Activated CD8-positive, alpha-beta T cell treated with anti-CD3 and anti-CD28 coated beads for 36 hours (primary cell): ENCODE results near the gene XNDC1N. TPM values are rescaled to one million over a fixed set of nuclear protein-coding genes. Genes with fewer than 3 reads are reported as not detected.
"Not testable (repeated sequence)": the region's sequence is repeated elsewhere in the genome, so short reads cannot be mapped to it uniquely, and the experiment has no call there.

Experiments used
- ATAC-seq: fragments of 200-7000 bp; cut with Tn5 transposase; one replicate; pipeline ENCODE4 v1.10.0; 2021; ENCODE audit warnings: mild to moderate bottlenecking, moderate library complexity
- CTCF ChIA-PET: fragments of 350-600 bp; sonication (Branson Sonifier 250); formaldehyde crosslinking; loops from one replicate; lab custom pipeline; 2021; ENCODE audit warnings: antibody characterized with exemption; lab: Charles Lee
- POLR2A ChIA-PET: fragments of 350-600 bp; sonication (Branson Sonifier 250); formaldehyde crosslinking; loops from one replicate; lab custom pipeline; 2021; ENCODE audit warnings: antibody characterized with exemption; lab: Charles Lee
- DNase-seq: peaks from one replicate; pipeline ENCODE4 v3.0.0-alpha.2; 2020
- H3K27ac Mint-ChIP-seq: one replicate; pipeline ENCODE4 v1.8.0; 2021; ENCODE audit warnings: mild to moderate bottlenecking, mixed read lengths
- H3K27me3 Mint-ChIP-seq: one replicate; pipeline ENCODE4 v1.8.0; 2021; ENCODE audit warnings: mixed read lengths
- H3K36me3 Mint-ChIP-seq: one replicate; pipeline ENCODE4 v1.8.0; 2021; ENCODE audit warnings: low read depth, mixed read lengths
- H3K4me1 Mint-ChIP-seq: one replicate; pipeline ENCODE4 v1.8.0; 2021; ENCODE audit warnings: low read depth, mixed read lengths
- H3K4me3 Mint-ChIP-seq: one replicate; pipeline ENCODE4 v1.8.0; 2021; ENCODE audit warnings: mild to moderate bottlenecking, moderate library complexity, mixed read lengths
- H3K9me3 Mint-ChIP-seq: one replicate; pipeline ENCODE4 v1.8.0; 2021; ENCODE audit warnings: mixed read lengths
- intact Hi-C: fragments of 100-400 bp; cut with micrococcal nuclease; formaldehyde crosslinking; loops from one replicate; pipeline ENCODE4 v1.10.0; 2022
- total RNA-seq, 2 experiments: library from RNA; stranded (reverse); gene quantifications; one replicate each; pipeline ENCODE4 v1.2.3, GENCODE V29; 2021
- TF ChIP-seq, protein P1 (sequence below): fragments of 200-600 bp; IDR thresholded peaks from one replicate; pipeline ENCODE4 v1.8.0; 2022; ENCODE audit warnings: antibody characterized with exemption, mild to moderate bottlenecking

Gene XNDC1N
- total RNA-seq, 2 experiments from 2014 or later: 15.8 to 16.0 TPM

DNA sequence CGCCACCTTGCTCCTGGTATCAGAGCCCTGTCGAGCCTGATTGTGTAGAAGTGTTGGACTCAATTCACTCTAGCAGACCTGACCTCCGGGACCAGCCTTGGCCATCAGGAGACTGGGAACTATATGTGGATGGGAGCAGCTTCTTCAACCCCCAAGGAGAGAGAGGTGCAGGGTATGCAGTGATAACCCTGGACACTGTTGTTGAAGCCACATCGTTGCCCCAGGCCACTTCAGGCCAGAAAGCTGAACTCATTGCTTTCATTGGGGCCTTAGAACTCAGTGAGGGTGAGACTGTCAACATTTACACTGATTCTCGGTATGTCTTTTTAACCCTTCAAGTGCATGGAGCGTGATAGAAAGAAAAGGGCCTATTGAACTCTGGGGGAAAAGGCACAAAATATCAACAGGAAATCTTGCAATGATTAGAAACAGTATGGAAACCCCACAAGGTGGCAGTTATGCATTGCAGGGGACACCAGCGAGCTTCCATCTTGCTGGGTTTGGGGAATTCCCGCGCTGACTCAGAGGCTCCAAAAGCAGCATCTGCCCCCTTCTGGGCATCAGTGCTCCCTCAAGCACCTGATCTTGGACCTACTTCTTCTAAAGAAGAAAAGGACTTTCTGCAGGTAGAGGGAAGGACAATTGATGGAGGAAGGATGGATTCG lies 16.9 kb downstream of the XNDC1N start:
- H3K36me3 Mint-ChIP-seq: peaks cover 43% of the 10 kb centered on the region
- TF ChIP-seq, protein P1, sequence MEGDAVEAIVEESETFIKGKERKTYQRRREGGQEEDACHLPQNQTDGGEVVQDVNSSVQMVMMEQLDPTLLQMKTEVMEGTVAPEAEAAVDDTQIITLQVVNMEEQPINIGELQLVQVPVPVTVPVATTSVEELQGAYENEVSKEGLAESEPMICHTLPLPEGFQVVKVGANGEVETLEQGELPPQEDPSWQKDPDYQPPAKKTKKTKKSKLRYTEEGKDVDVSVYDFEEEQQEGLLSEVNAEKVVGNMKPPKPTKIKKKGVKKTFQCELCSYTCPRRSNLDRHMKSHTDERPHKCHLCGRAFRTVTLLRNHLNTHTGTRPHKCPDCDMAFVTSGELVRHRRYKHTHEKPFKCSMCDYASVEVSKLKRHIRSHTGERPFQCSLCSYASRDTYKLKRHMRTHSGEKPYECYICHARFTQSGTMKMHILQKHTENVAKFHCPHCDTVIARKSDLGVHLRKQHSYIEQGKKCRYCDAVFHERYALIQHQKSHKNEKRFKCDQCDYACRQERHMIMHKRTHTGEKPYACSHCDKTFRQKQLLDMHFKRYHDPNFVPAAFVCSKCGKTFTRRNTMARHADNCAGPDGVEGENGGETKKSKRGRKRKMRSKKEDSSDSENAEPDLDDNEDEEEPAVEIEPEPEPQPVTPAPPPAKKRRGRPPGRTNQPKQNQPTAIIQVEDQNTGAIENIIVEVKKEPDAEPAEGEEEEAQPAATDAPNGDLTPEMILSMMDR: peak; percentile 50
- DNase-seq: peak; percentile 91
- ATAC-seq, H3K27me3 Mint-ChIP-seq, intact Hi-C loops, H3K4me3 Mint-ChIP-seq, H3K9me3 Mint-ChIP-seq: not testable (repeated sequence)
- CTCF ChIA-PET: interaction anchor here (0.7 to 1.4 kb wide), 6 partner anchors 11 to 66 kb away, joined by 3 to 5 read pairs (median 3); partner anchors contain the start of gene XNDC1N
- POLR2A ChIA-PET: interaction anchor here (3.4 kb wide), 1 partner anchor 16 kb away, joined by 14 read pairs; the partner anchor contains the start of genes RNF121 and XNDC1N
- H3K4me1 Mint-ChIP-seq: peaks cover 12% of the 10 kb centered on the region
- H3K27ac Mint-ChIP-seq: peak overlapping the region; percentile 88

DNA sequence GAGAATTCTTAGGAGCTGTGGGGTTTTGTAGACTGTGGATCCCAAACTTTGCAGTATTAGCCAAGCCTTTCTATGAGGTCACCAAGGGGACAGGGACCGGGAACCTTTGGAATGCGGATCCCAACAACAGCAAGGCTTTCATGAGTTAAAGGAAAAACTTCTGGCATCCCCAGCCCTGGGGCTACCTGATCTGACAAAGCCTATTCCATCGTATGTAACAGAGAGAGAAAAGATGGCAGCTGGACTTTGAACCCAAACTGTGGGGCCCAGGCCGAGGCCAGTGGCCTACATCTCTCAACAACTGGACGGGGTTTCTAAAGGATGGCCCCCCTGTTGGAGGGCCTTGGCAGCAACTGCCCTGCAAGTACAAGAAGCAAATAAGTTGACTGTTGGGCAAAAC lies 17.6 kb downstream of the XNDC1N start:
- CTCF ChIA-PET: not testable (repeated sequence)

DNA sequence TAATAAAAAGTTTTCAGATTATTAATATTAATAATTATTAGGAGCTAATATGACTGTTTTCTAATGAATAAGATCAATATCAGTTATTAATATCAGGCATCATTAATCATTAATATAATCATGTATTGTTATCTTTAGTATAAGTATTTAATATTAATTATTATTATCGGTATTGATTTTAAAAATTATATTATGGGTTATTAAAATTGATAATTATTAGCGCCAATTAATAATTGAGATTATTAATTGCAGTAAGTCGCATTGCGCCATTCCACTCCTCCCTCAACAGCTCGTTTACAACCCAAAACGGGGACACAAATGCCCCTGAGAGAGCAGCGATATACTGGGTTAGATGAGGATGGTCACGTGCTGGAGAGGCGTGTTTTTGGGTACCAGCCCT lies 20.2 kb downstream of the XNDC1N start:
- H3K4me3 Mint-ChIP-seq: no peak overlapping the region
- H3K27me3 Mint-ChIP-seq: no peaks in the 10 kb centered on the region
- DNase-seq (no peak), ATAC-seq (no peak)
- CTCF ChIA-PET: no interaction called here
- peaks cover 12% of the 10 kb centered on the region for H3K4me1 Mint-ChIP-seq
- peaks cover 44% of the 10 kb centered on the region for H3K36me3 Mint-ChIP-seq
- POLR2A ChIA-PET: interaction anchor here (1.2 kb wide), 1 partner anchor 20 kb away, joined by 6 read pairs; the partner anchor contains the start of genes RNF121 and XNDC1N
- H3K9me3 Mint-ChIP-seq: no peaks in the 10 kb centered on the region
- intact Hi-C loops: no loop called here
- TF ChIP-seq, protein P1: no peak
- H3K27ac Mint-ChIP-seq: no peak overlapping the region

More for the DNA sequence above, 17.6 kb downstream of the XNDC1N start:
- H3K4me3 Mint-ChIP-seq, H3K9me3 Mint-ChIP-seq, ATAC-seq, H3K27me3 Mint-ChIP-seq, intact Hi-C loops, DNase-seq: not testable (repeated sequence)
- peaks cover 42% of the 10 kb centered on the region for H3K36me3 Mint-ChIP-seq
- H3K27ac Mint-ChIP-seq: peak overlapping the region; percentile 88
- POLR2A ChIA-PET: interaction anchor here (3.4 kb wide), 1 partner anchor 17 kb away, joined by 14 read pairs; the partner anchor contains the start of genes RNF121 and XNDC1N
- H3K4me1 Mint-ChIP-seq: peaks cover 12% of the 10 kb centered on the region

DNA sequence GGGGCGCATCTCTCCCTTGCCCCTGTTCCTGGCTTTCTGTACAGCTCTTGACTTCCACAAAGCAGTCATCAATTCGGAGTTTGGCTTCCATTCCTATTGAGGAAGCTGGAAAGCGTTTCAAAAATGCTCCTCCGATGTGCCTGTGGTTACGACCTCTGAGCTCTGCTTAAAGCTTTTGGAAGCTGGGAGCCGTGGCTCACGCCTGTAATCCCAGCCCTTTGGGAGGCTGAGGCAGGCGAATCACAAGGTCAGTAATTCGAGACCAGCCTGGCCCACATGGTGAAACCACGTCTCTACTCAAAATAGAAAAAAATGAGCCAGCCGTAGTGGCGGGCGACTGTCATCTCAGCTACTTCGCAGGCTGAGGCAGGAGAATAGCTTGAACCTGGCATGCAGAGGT lies 27.3 kb downstream of the XNDC1N start:
- DNase-seq, CTCF ChIA-PET, H3K4me3 Mint-ChIP-seq, POLR2A ChIA-PET, H3K27ac Mint-ChIP-seq, H3K9me3 Mint-ChIP-seq, intact Hi-C loops, H3K27me3 Mint-ChIP-seq, ATAC-seq, H3K4me1 Mint-ChIP-seq: not testable (repeated sequence)
- H3K36me3 Mint-ChIP-seq: peaks cover 37% of the 10 kb centered on the region

DNA sequence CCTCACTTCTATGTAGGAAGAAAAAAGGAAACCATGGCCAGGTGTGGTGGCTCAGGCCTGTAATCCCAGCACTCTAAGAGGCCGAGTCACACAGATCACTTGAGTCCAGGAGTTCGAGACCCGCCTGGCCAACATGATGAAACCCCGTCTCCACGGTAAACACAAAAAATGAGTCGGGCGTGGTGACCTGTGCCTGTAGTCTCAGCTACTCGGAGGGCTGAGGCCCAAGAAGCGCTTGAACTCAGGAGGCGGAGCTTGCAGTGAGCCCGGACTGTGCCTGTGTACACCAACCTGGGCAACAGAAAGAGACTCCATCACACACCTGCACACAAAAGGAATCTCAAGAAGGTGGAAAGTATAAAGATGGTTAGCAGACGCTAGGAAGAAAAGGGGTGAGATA lies 32.4 kb downstream of the XNDC1N start:
- Mint-ChIP-seq H3K9me3 (no peaks in the 10 kb centered on the region), H3K27ac (no peak overlapping the region), H3K4me3 (no peak overlapping the region), H3K4me1 (no peaks in the 10 kb centered on the region), H3K27me3 (no peaks in the 10 kb centered on the region), H3K36me3 (peaks cover 31% of the 10 kb centered on the region)
- DNase-seq: no peak
- ChIA-PET CTCF (interaction anchor here (0.6 kb wide), 1 partner anchor 260 kb away, joined by 4 read pairs; no protein-coding TSS in a partner anchor), POLR2A (no interaction called here)
- intact Hi-C loops: no loop called here
- ATAC-seq: no peak
- TF ChIP-seq, protein P1: no peak

DNA sequence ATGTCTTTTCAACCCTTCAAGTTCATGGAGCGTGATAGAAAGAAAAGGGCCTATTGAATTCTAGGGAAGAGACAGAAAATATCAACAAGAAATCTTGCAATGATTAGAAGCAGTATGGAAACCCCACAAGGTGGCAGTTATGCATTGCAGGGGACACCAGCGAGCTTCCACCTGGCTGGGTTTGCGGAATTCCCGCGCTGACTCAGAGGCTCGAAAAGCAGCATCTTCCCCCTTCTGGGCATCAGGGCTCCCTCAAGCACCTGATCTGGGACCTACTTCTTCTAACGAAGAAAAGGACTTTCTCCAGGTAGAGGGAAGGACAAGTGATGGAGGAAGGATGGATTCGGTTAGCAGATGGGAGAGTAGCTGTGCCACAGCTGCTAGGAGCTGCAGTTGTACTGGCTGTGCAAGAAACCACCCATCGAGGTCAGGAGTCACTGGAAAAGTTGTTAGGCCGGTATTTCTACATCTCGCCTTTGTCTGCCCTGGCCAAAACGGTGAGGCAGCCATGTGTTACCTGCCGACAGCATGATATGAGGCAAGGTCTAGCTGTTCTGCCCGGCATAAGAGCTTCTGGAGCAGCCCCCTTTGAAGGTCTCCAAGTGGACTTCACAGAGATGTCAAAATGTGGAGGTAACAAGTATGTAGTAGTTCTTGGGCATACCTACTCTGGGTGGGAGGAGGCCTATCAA lies 39.1 kb downstream of the XNDC1N start:
- H3K4me3 Mint-ChIP-seq, intact Hi-C loops, H3K9me3 Mint-ChIP-seq, POLR2A ChIA-PET, H3K36me3 Mint-ChIP-seq, ATAC-seq, CTCF ChIA-PET, DNase-seq, H3K4me1 Mint-ChIP-seq, H3K27ac Mint-ChIP-seq, H3K27me3 Mint-ChIP-seq: not testable (repeated sequence)

DNA sequence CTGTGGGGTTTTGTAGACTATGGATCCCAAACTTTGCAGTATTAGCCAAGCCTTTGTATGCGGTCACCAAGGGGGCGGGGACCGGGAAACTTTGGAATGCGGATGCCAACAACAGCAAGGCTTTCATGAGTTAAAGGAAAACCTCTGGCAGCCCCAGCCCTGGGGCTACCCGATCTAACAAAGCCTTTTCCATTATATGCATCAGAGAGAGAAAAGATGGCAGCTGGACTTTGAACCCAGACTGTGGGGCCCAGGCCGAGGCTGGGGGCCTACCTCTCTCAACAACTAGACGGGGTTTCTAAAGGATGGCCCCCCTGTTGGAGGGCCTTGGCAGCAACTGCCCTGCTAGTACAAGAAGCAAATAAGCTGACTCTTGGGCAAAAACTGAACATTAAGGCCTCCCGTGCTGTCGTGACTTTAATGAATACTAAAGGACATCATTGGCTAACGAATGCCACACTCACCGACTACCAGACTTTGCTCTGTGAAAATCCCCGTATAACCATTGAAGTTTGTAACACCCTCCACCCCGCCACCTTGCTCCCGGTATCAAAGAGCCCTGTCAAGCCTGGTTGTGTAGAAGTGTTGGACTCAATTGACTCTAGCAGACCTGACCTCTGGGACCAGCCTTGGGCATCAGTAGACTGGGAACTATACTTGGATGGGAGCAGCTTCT lies 39.9 kb downstream of the XNDC1N start:
- ATAC-seq, H3K4me3 Mint-ChIP-seq, H3K36me3 Mint-ChIP-seq, POLR2A ChIA-PET, H3K9me3 Mint-ChIP-seq, H3K27ac Mint-ChIP-seq, DNase-seq, H3K27me3 Mint-ChIP-seq, intact Hi-C loops, H3K4me1 Mint-ChIP-seq: not testable (repeated sequence)
- CTCF ChIA-PET: interaction anchor here (0.6 kb wide), 1 partner anchor 13 kb away, joined by 3 read pairs; no protein-coding TSS in a partner anchor

DNA sequence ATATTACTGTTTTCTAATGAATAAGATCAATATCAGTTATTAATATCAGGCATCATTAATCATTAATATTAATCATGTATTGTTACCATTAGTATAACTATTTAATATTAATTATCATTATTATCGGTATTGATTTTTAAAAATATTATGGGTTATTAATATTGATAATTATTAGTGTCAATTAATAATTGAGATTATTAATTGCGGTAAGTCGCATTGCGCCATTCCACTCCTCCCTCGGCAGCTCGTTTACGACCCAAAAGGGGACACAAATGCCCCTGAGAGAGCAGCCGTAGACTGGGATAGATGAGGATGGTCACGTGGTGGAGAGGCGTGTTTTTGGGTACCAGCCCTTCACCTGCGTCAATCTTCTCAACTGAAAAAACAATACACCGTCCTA lies 42.6 kb downstream of the XNDC1N start:
- H3K4me1 Mint-ChIP-seq, intact Hi-C loops, POLR2A ChIA-PET, H3K27ac Mint-ChIP-seq, H3K36me3 Mint-ChIP-seq, ATAC-seq, DNase-seq, H3K27me3 Mint-ChIP-seq, H3K4me3 Mint-ChIP-seq, H3K9me3 Mint-ChIP-seq, CTCF ChIA-PET: not testable (repeated sequence)
